Vagina (tissue), 2 donors: ENCODE data around the gene NUP205. TPM values are rescaled to one million over a fixed set of nuclear protein-coding genes. Genes with fewer than 3 reads are reported as not detected.

Experiments
- DNase-seq, 2 donors: peaks; one replicate each; pipeline ENCODE4 v3.0.0-alpha.2; 2017; ENCODE audit errors: extremely low spot score in 2 of 2
- H3K27ac ChIP-seq: fragments of 200-600 bp; sonication (generic); one replicate; pipeline ENCODE4 v1.5.1; 2019
- H3K27me3 ChIP-seq: fragments of 200-600 bp; sonication (generic); one replicate; pipeline ENCODE4 v1.5.1; 2019
- H3K36me3 ChIP-seq, 2 donors: fragments of 200-600 bp; sonication (generic); one replicate each; pipeline ENCODE4 v1.5.1; 2017 to 2019
- H3K4me1 ChIP-seq: fragments of 200-600 bp; sonication (generic); one replicate; pipeline ENCODE4 v1.5.1; 2019
- H3K4me3 ChIP-seq, 2 donors: fragments of 200-600 bp; sonication (generic); 1 replicate in 1 of 2; 2 replicates in 1 of 2; pipeline ENCODE4 v1.5.1; 2016 to 2019
- H3K9me3 ChIP-seq: fragments of 200-600 bp; sonication (generic); one replicate; pipeline ENCODE4 v1.5.1; 2019
- POLR2A ChIP-seq, 2 donors: fragments of 450-650 bp; IDR thresholded peaks; one replicate each; pipeline ENCODE4 v1.6.1; 2017; ENCODE audit warnings: antibody characterized with exemption in 2 of 2, mild to moderate bottlenecking in 2 of 2, moderate library complexity in 2 of 2
- POLR2AphosphoS5 ChIP-seq, 2 donors: sonication (generic); formaldehyde crosslinking; IDR thresholded peaks; one replicate each; pipeline ENCODE4 v1.9.0; 2017; ENCODE audit warnings: antibody characterized with exemption in 2 of 2, mild to moderate bottlenecking in 2 of 2, low read depth in 1 of 2; ENCODE audit not compliant: insufficient read depth in 1 of 2
- intact Hi-C: fragments of 100-400 bp; cut with DNase I; formaldehyde crosslinking; loops from one replicate; pipeline ENCODE4 v1.15.1; 2023
- total RNA-seq: library from RNA; depleted of rRNA; stranded (reverse); fragments of >200 nt; gene quantifications from one replicate; pipeline ENCODE4 v1.2.3, GENCODE V29; 2016
- TF ChIP-seq, protein P1 (sequence below), 3 experiments: fragments of 450-650 bp in 2 of 3; fragments of 200-600 bp in 1 of 3; sonication (generic) in 1 of 3; IDR thresholded peaks; one replicate each; pipeline ENCODE4 v1.5.1; 2017 to 2019; ENCODE audit warnings: antibody characterized with exemption in 3 of 3, mild to moderate bottlenecking in 2 of 3, moderate library complexity in 2 of 3

Gene NUP205
- total RNA-seq, 1 donor from 2014 or later = 28.2 TPM

DNA sequence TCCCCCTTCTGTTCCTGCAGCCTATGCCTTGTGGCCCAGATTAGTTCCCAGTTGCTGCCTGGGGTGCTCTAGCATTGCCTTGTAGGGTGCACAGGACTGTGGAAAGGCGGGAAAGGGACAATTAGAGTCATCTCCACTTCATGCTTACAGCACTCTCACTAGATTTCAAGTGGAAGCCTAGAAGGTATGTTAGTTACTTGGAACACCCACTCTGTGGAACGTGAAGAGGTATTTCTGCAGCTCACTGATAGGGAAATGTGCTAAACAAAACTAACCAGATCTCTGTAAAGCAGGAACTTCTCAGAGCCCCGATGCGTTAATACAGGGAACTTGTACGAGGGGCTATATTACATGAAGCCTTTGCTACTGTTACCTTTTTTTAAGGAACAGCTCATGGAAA, 124.0 kb downstream of the NUP205 start:
- TF ChIP-seq, protein P1, sequence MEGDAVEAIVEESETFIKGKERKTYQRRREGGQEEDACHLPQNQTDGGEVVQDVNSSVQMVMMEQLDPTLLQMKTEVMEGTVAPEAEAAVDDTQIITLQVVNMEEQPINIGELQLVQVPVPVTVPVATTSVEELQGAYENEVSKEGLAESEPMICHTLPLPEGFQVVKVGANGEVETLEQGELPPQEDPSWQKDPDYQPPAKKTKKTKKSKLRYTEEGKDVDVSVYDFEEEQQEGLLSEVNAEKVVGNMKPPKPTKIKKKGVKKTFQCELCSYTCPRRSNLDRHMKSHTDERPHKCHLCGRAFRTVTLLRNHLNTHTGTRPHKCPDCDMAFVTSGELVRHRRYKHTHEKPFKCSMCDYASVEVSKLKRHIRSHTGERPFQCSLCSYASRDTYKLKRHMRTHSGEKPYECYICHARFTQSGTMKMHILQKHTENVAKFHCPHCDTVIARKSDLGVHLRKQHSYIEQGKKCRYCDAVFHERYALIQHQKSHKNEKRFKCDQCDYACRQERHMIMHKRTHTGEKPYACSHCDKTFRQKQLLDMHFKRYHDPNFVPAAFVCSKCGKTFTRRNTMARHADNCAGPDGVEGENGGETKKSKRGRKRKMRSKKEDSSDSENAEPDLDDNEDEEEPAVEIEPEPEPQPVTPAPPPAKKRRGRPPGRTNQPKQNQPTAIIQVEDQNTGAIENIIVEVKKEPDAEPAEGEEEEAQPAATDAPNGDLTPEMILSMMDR (IDR thresholded peaks at IDR 0.05) = no peak
- TF ChIP-seq POLR2AphosphoS5 (IDR thresholded peaks at IDR 0.05; ENCODE audit: insufficient read depth in 1 of 2, low read depth in 1 of 2) = no peak
- TF ChIP-seq POLR2A (IDR thresholded peaks at IDR 0.05) = no peak
- Histone ChIP-seq H3K36me3 (no peaks in the 10 kb centered on the region), H3K27ac (no peak overlapping the region), H3K4me1 (peaks cover 28% of the 10 kb centered on the region), H3K27me3 (no peaks in the 10 kb centered on the region), H3K9me3 (no peaks in the 10 kb centered on the region), H3K4me3 (no peak overlapping the region)
- DNase-seq = no peak
- intact Hi-C loops = no loop called here

DNA sequence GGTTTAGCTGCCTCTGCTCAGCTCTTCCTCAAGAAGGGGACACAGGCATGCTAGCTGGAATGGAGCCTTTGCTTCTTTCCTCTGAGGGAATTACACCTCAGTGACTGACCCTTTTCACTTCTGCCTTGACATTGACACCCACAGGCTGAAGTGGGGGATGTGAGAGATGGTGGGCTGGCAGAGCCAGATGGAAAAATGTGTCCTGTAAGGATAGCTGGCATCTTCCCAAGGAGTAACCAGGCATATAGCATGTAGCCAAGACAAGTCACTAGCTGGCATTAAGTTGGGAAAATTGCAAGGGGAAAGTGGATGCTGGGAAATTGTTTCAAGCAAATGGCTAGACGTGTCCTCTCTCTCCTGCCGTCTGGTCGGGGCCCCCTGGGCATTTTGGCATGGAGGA, 124.5 kb downstream of the NUP205 start:
- intact Hi-C loops = no loop called here
- Histone ChIP-seq H3K9me3 (no peaks in the 10 kb centered on the region), H3K27me3 (no peaks in the 10 kb centered on the region), H3K4me3 (no peak overlapping the region), H3K36me3 (no peaks in the 10 kb centered on the region), H3K4me1 (peaks cover 28% of the 10 kb centered on the region), H3K27ac (no peak overlapping the region)
- TF ChIP-seq POLR2A (IDR thresholded peaks at IDR 0.05) (no peak), POLR2AphosphoS5 (IDR thresholded peaks at IDR 0.05; ENCODE audit: insufficient read depth in 1 of 2, low read depth in 1 of 2) (no peak)
- TF ChIP-seq, protein P1 (IDR thresholded peaks at IDR 0.05) = no peak
- no peak for DNase-seq

DNA sequence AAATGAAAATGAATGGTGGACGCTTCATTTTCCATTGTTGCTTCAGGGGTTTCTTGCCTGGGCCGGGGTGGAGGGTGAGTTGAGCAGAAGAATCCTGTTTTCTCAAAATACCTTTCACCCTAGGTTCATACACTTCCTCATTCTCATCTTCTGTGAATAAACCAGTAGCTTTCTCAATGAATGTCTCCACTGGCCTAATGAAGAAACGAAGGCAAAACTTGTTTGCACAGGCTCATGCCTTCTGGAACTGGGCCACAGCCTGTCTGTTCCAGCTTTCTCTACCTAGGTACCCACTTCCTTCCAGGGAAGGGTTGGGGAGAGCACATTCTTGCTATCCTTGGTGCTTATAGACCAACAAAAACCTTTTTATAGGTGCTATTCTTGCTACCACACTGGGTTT, 125.9 kb downstream of the NUP205 start:
- intact Hi-C loops = no loop called here
- Histone ChIP-seq H3K9me3 (no peaks in the 10 kb centered on the region), H3K27ac (no peak overlapping the region), H3K27me3 (no peaks in the 10 kb centered on the region), H3K4me1 (peaks cover 22% of the 10 kb centered on the region), H3K36me3 (no peaks in the 10 kb centered on the region), H3K4me3 (no peak overlapping the region)
- TF ChIP-seq, protein P1 (IDR thresholded peaks at IDR 0.05) = no peak
- no peak for TF ChIP-seq POLR2AphosphoS5 (IDR thresholded peaks at IDR 0.05; ENCODE audit: insufficient read depth in 1 of 2, low read depth in 1 of 2)
- TF ChIP-seq POLR2A (IDR thresholded peaks at IDR 0.05) = no peak
- no peak for DNase-seq

DNA sequence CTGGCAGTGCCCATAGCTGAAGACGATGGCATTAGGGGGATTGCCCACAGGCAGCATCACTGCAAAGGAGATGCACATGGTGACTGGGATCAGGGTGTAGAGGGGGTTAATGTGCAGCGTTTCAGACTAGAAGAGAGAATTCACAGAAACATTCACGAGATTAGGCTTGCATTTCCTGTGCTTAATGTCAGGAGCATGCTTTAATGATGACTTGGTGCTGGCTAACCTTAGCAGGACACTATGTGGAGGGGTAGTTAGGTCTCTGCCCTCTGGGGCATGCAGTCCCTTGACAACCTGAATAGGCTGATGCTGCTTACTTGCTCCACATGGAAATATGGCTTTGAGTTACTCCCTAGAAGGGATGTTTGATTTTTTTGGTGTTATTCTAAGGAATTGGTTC, 126.4 kb downstream of the NUP205 start:
- Histone ChIP-seq H3K27ac (no peak overlapping the region), H3K4me1 (peaks cover 19% of the 10 kb centered on the region), H3K9me3 (no peaks in the 10 kb centered on the region), H3K27me3 (no peaks in the 10 kb centered on the region), H3K4me3 (no peak overlapping the region), H3K36me3 (no peaks in the 10 kb centered on the region)
- no peak for DNase-seq
- intact Hi-C loops = no loop called here
- TF ChIP-seq, protein P1 (IDR thresholded peaks at IDR 0.05) = no peak
- no peak for TF ChIP-seq POLR2A (IDR thresholded peaks at IDR 0.05)
- no peak for TF ChIP-seq POLR2AphosphoS5 (IDR thresholded peaks at IDR 0.05; ENCODE audit: insufficient read depth in 1 of 2, low read depth in 1 of 2)

GRCh38 chr7:135684699-135685098, 127.0 kb downstream of the NUP205 start:
- Histone ChIP-seq H3K36me3 (peaks cover 0 to 2% of the 10 kb centered on the region in 2 donors), H3K27ac (no peak overlapping the region), H3K9me3 (no peaks in the 10 kb centered on the region), H3K4me3 (no peak overlapping the region), H3K4me1 (peaks cover 14% of the 10 kb centered on the region), H3K27me3 (no peaks in the 10 kb centered on the region)
- DNase-seq = no peak
- intact Hi-C loops = no loop called here
- TF ChIP-seq POLR2A (IDR thresholded peaks at IDR 0.05) = no peak
